H1 (cell line): ENCODE measurements around the gene KLHDC8B. TPM values are rescaled to one million over a fixed set of nuclear protein-coding genes. Genes with fewer than 3 reads are reported as not detected.

ENCODE experiments used
- CTCF ChIA-PET: fragments of 300-600 bp; sonication (Branson Sonifier 250); formaldehyde crosslinking; loops from one replicate; lab custom pipeline; 2021; ENCODE audit not compliant: partially characterized antibody; lab: Charles Lee
- POLR2A ChIA-PET: fragments of 300-600 bp; sonication (Branson Sonifier 250); formaldehyde crosslinking; loops from one replicate; lab custom pipeline; 2021; ENCODE audit warnings: inconsistent platforms; ENCODE audit not compliant: partially characterized antibody; lab: Charles Lee
- DNase-seq, 2 experiments: peaks; one replicate each; pipeline versions ENCODE4 v3.0.0 to v3.0.0-alpha.2; 2010 to 2022; ENCODE audit warnings: low spot score in 2 of 2, low read depth in 1 of 2, mixed read lengths in 1 of 2
- FAIRE-seq: peaks from 2 replicates; lab custom pipeline; 2011; peaks lifted over from hg19 to GRCh38; lab: Jason Lieb, UNC
- H2AFZ ChIP-seq: 2 replicates; pipeline ENCODE4 v1.8.1; 2012; ENCODE audit warnings: low read length, inconsistent platforms
- H2AK5ac ChIP-seq: 2 replicates; pipeline ENCODE4 v1.6.1; 2013; ENCODE audit warnings: low read depth, low read length
- H2BK120ac ChIP-seq: replicated peaks from 2 replicates; pipeline ENCODE3; 2013; ENCODE audit warnings: low read depth, low read length, inconsistent platforms
- H2BK12ac ChIP-seq: 2 replicates; pipeline ENCODE4 v1.6.1; 2013; ENCODE audit warnings: low read depth, low read length
- H2BK15ac ChIP-seq: 2 replicates; pipeline ENCODE4 v1.6.1; 2013; ENCODE audit warnings: low read length
- H2BK20ac ChIP-seq: 2 replicates; pipeline ENCODE4 v1.6.1; 2013; ENCODE audit warnings: low read length
- H2BK5ac ChIP-seq: 2 replicates; pipeline ENCODE4 v1.6.1; 2013; ENCODE audit warnings: low read depth, low read length
- H3K14ac ChIP-seq: 2 replicates; pipeline ENCODE4 v1.6.1; 2013; ENCODE audit warnings: inconsistent platforms; ENCODE audit not compliant: insufficient read length
- H3K18ac ChIP-seq: 2 replicates; pipeline ENCODE4 v1.6.1; 2013; ENCODE audit warnings: low read length; ENCODE audit errors: extremely low read depth
- H3K23ac ChIP-seq: 2 replicates; pipeline ENCODE4 v1.6.1; 2013; ENCODE audit warnings: inconsistent platforms; ENCODE audit not compliant: insufficient read length
- H3K23me2 ChIP-seq: 2 replicates; pipeline ENCODE4 v1.6.1; 2013; ENCODE audit warnings: low read depth, low read length
- H3K27ac ChIP-seq: 2 replicates; pipeline ENCODE4 v1.6.1; 2011; ENCODE audit warnings: low read depth, low read length, inconsistent platforms
- H3K27me3 ChIP-seq, 4 experiments: replicated peaks in 1 of 4; 1 replicate in 1 of 4; 2 replicates in 3 of 4; pipeline versions ENCODE4 v1.6.1 to v1.8.1; 2011 to 2013; ENCODE audit warnings: low read length in 3 of 4, mild to moderate bottlenecking in 3 of 4, inconsistent platforms in 2 of 4, mixed read lengths in 2 of 4, moderate library complexity in 1 of 4; ENCODE audit not compliant: control insufficient read depth in 3 of 4, insufficient read depth in 3 of 4; ENCODE audit errors: extremely low read depth in 1 of 4
- H3K36me3 ChIP-seq, 4 experiments: 2 replicates each; pipeline versions ENCODE4 v1.6.1 to v1.8.1; 2011 to 2013; ENCODE audit warnings: mild to moderate bottlenecking in 4 of 4, low read length in 3 of 4, moderate library complexity in 2 of 4, control low read depth in 1 of 4, inconsistent platforms in 1 of 4; ENCODE audit not compliant: insufficient read depth in 4 of 4, control insufficient read depth in 2 of 4
- H3K4ac ChIP-seq: replicated peaks from 2 replicates; pipeline ENCODE3; 2013; ENCODE audit warnings: low read length, low read depth, mixed read lengths, inconsistent platforms; ENCODE audit not compliant: insufficient read length
- H3K4me1 ChIP-seq, 4 experiments: replicated peaks in 1 of 4; 1 replicate in 1 of 4; 2 replicates in 3 of 4; pipeline versions ENCODE4 v1.6.1 to v1.8.1; 2011 to 2013; ENCODE audit warnings: low read length in 3 of 4, inconsistent platforms in 2 of 4, mixed read lengths in 1 of 4; ENCODE audit not compliant: insufficient read depth in 4 of 4, control insufficient read depth in 3 of 4
- H3K4me2 ChIP-seq, 2 experiments: 2 replicates each; pipeline versions ENCODE4 v1.6.1 to v1.8.1; 2011 to 2013; ENCODE audit warnings: low read depth in 2 of 2, low read length in 2 of 2, control low read depth in 1 of 2, inconsistent platforms in 1 of 2, mild to moderate bottlenecking in 1 of 2; ENCODE audit not compliant: insufficient read depth in 1 of 2
- H3K4me3 ChIP-seq, 4 experiments: fragments of 200-600, 300-600 bp in 1 of 4; sonication (generic), shearing (Covaris generic), sonication (Bioruptor Twin) in 1 of 4; 2 replicates each; pipeline versions ENCODE4 v1.5.1 to v1.8.1; 2011 to 2016; ENCODE audit warnings: low read length in 4 of 4, low read depth in 3 of 4, control low read depth in 2 of 4, inconsistent platforms in 2 of 4, mild to moderate bottlenecking in 2 of 4, mixed read lengths in 1 of 4, moderate library complexity in 1 of 4; ENCODE audit not compliant: insufficient read depth in 2 of 4; ENCODE audit errors: extremely low read depth in 1 of 4
- H3K56ac ChIP-seq: replicated peaks from 2 replicates; pipeline ENCODE3; 2013; ENCODE audit warnings: low read depth, mild to moderate bottlenecking, mixed read lengths, low read length, inconsistent platforms; ENCODE audit not compliant: insufficient read length
- H3K79me1 ChIP-seq: 2 replicates; pipeline ENCODE4 v1.6.1; 2013; ENCODE audit warnings: low read depth, low read length, control low read depth
- H3K79me2 ChIP-seq, 2 experiments: 2 replicates each; pipeline versions ENCODE4 v1.6.1 to v1.8.1; 2012 to 2013; ENCODE audit warnings: low read length in 2 of 2, mild to moderate bottlenecking in 2 of 2, inconsistent platforms in 1 of 2; ENCODE audit not compliant: insufficient read depth in 2 of 2, control insufficient read depth in 1 of 2
- H3K9ac ChIP-seq, 4 experiments: replicated peaks in 1 of 4; 1 replicate in 1 of 4; 2 replicates in 3 of 4; pipeline versions ENCODE4 v1.6.1 to v1.8.1; 2011 to 2013; ENCODE audit warnings: low read depth in 3 of 4, low read length in 3 of 4, control low read depth in 2 of 4, mild to moderate bottlenecking in 2 of 4, moderate library complexity in 2 of 4, inconsistent platforms in 1 of 4; ENCODE audit errors: extremely low read depth in 1 of 4
- H3K9me3 ChIP-seq, 2 experiments: 2 replicates each; pipeline versions ENCODE4 v1.6.1 to v1.8.1; 2012 to 2013; ENCODE audit warnings: mild to moderate bottlenecking in 2 of 2, moderate library complexity in 2 of 2, control low read depth in 1 of 2, inconsistent platforms in 1 of 2, low read depth in 1 of 2, low read length in 1 of 2, mixed read lengths in 1 of 2; ENCODE audit not compliant: insufficient read depth in 2 of 2
- H4K20me1 ChIP-seq, 2 experiments: replicated peaks in 1 of 2; 2 replicates each; pipeline versions ENCODE3 to v1.8.1; 2011 to 2013; ENCODE audit warnings: inconsistent platforms in 2 of 2, low read length in 2 of 2, mild to moderate bottlenecking in 1 of 2; ENCODE audit not compliant: insufficient read depth in 2 of 2, control insufficient read depth in 1 of 2
- H4K5ac ChIP-seq: 2 replicates; pipeline ENCODE4 v1.6.1; 2013; ENCODE audit warnings: low read length, low read depth, mixed read lengths, inconsistent platforms; ENCODE audit not compliant: insufficient read length
- H4K8ac ChIP-seq: 2 replicates; pipeline ENCODE4 v1.8.0; 2013; ENCODE audit warnings: mild to moderate bottlenecking, moderate library complexity, low read length, inconsistent platforms; ENCODE audit not compliant: insufficient read depth; ENCODE audit errors: extremely low read depth
- H4K91ac ChIP-seq: replicated peaks from 2 replicates; pipeline ENCODE3; 2013; ENCODE audit warnings: low read length, mixed read lengths, inconsistent platforms; ENCODE audit not compliant: insufficient read length
- ATF3 ChIP-seq: IDR thresholded peaks from 2 replicates; pipeline ENCODE4 v1.6.1; 2011; ENCODE audit warnings: low read depth, mild to moderate bottlenecking, low read length; ENCODE audit not compliant: insufficient read depth
- FOSL1 ChIP-seq: IDR thresholded peaks from 2 replicates; pipeline ENCODE4 v1.6.1; 2011; ENCODE audit warnings: mild to moderate bottlenecking, low read depth, low read length, moderate library complexity; ENCODE audit not compliant: insufficient read depth
- GTF2F1 ChIP-seq: IDR thresholded peaks from 2 replicates; pipeline ENCODE4 v1.6.1; 2012; ENCODE audit warnings: low read depth, low read length, improper control_type of control experiment, borderline replicate concordance
- JUN ChIP-seq: IDR thresholded peaks from 2 replicates; pipeline ENCODE4 v1.6.1; 2011; ENCODE audit warnings: low read depth, mild to moderate bottlenecking, improper control_type of control experiment, low read length
- KDM1A ChIP-seq: fragments of 200-600, 300-600 bp; sonication (generic); IDR thresholded peaks from 2 replicates; pipeline ENCODE4 v1.7.1; 2016; ENCODE audit warnings: mild to moderate bottlenecking, low read length, borderline replicate concordance
- NANOG ChIP-seq: IDR thresholded peaks from 2 replicates; pipeline ENCODE4 v1.6.1; 2011; ENCODE audit warnings: low read length, low read depth, mild to moderate bottlenecking, inconsistent platforms; ENCODE audit not compliant: insufficient read depth, poor library complexity, severe bottlenecking
- POU5F1 ChIP-seq: IDR thresholded peaks from 2 replicates; pipeline ENCODE4 v1.6.1; 2011; ENCODE audit warnings: low read depth, mild to moderate bottlenecking, low read length, moderate library complexity
- RFX5 ChIP-seq: IDR thresholded peaks from 2 replicates; pipeline ENCODE4 v1.6.1; 2011; ENCODE audit warnings: low read depth, low read length, improper control_type of control experiment, borderline replicate concordance
- TEAD4 ChIP-seq: IDR thresholded peaks from 2 replicates; pipeline ENCODE4 v1.6.1; 2012; ENCODE audit warnings: low read depth, low read length, inconsistent platforms, mixed read lengths
- YY1 ChIP-seq: IDR thresholded peaks from 2 replicates; pipeline ENCODE4 v1.6.1; 2011; ENCODE audit warnings: low read depth, mild to moderate bottlenecking, low read length
- WGBS, 2 experiments: shearing (Covaris generic) in 1 of 2; methylation state at CpG; one replicate each; pipeline versions ENCODE4 v1.1.6 to v1.1.7; 2013 to 2015; ENCODE audit warnings: low lambda C conversion rate in 2 of 2, mixed read lengths in 2 of 2, inconsistent platforms in 1 of 2, low coverage in 1 of 2, missing lambda C conversion rate in 1 of 2; ENCODE audit not compliant: insufficient replicate concordance in 2 of 2, insufficient coverage in 1 of 2, insufficient read length in 1 of 2; ENCODE audit errors: extremely low coverage in 1 of 2, missing lambda C conversion rate in 1 of 2; 5-methylcytosine and 5-hydroxymethylcytosine counted together
- polyA plus RNA-seq, 7 experiments: library from polyadenylated mRNA; depleted of rRNA in 3 of 7; stranded (reverse) in 5 of 7; unstranded in 2 of 7; fragments of >200 nt in 5 of 7; fragments of 200-250 nt in 2 of 7; gene quantifications; 1 replicate in 5 of 7; 2 replicates in 1 of 7; 4 replicates in 1 of 7; pipeline versions ENCODE4 v1.2.1 to v1.2.3, GENCODE V29; 2011 to 2013; ENCODE audit warnings: missing spikeins in 2 of 7, mixed read lengths in 2 of 7
- total RNA-seq: library from RNA; stranded (reverse); fragmentation: NEBNext Ultra II Directional; extraction: Animal tissue kit (Norgen Biotek cat#: 25700); gene quantifications from 2 replicates; pipeline ENCODE4 v1.2.1, GENCODE V29; 2021

KLHDC8B gene
- total and polyA plus RNA-seq, 2 of the 8 experiments (the other 6 are each of a cell fraction or from before 2014, with no cell fraction given) = 15.8 to 21.3 TPM

- H2BK5ac ChIP-seq = no peak overlapping the region
- no peak overlapping the region for H3K4me3 ChIP-seq
- no peak overlapping the region for H3K56ac ChIP-seq
- H3K9ac ChIP-seq = no peak overlapping the region
- H3K27ac ChIP-seq = no peak overlapping the region
- H2AK5ac ChIP-seq = no peak overlapping the region
- no peak for FAIRE-seq
- no peak overlapping the region for H3K18ac ChIP-seq
- H3K23ac ChIP-seq = no peak overlapping the region
- WGBS, 2 experiments = 89% methylated on average over 3 of the region's 3 CpGs; no CpG with 5 or more reads in 1 of the 2 experiments
- no peaks in the 10 kb centered on the region for H3K36me3 ChIP-seq
- no peak overlapping the region for H4K8ac ChIP-seq
- DNase-seq = no peak
- H4K5ac ChIP-seq = no peak overlapping the region
- no peak overlapping the region for H2BK20ac ChIP-seq
- H3K4me1 ChIP-seq = no peaks in the 10 kb centered on the region
- H2BK120ac ChIP-seq = no peak overlapping the region
- no peak overlapping the region for H2AFZ ChIP-seq
- no peak overlapping the region for H4K91ac ChIP-seq
- H2BK12ac ChIP-seq = peak overlapping the region; percentile 27; the same call in 1 of the 2 replicates
- no peak overlapping the region for H3K4me2 ChIP-seq
- H3K23me2 ChIP-seq = no peaks in the 10 kb centered on the region
- CTCF ChIA-PET = interaction anchor here (0.6 to 3.3 kb wide), 5 partner anchors 17 to 95 kb away, joined by 4 to 14 read pairs (median 6); partner anchors contain the start of genes KLHDC8B and LAMB2
- no peaks in the 10 kb centered on the region for H3K79me2 ChIP-seq
- H3K9me3 ChIP-seq = no peaks in the 10 kb centered on the region
- no peak overlapping the region for H3K14ac ChIP-seq
- H3K79me1 ChIP-seq = no peaks in the 10 kb centered on the region
- peaks cover 0 to 2% of the 10 kb centered on the region in 2 experiments for H4K20me1 ChIP-seq
- H3K4ac ChIP-seq = no peak overlapping the region
- POLR2A ChIA-PET = interaction anchor here (1.1 to 1.4 kb wide), 3 partner anchors 12 to 61 kb away, joined by 3 to 5 read pairs (median 4); no protein-coding TSS in a partner anchor
- peak overlapping the region; percentile 72; the same call in 1 of the 2 replicates for H2BK15ac ChIP-seq
- no peaks in the 10 kb centered on the region for H3K27me3 ChIP-seq
- TF ChIP-seq FOSL1 (no peak), TEAD4 (no peak), RFX5 (no peak), NANOG (no peak), JUN (no peak), YY1 (no peak), ATF3 (no peak), POU5F1 (no peak), GTF2F1 (no peak), KDM1A (no peak)
Measured at GRCh38 chr3:49153349-49153912, 18.0 kb upstream of the KLHDC8B start.
